SK-N-SH (cell line): Measurements from ENCODE around the gene WRNIP1. TPM values are rescaled to one million over a fixed set of nuclear protein-coding genes. Genes with fewer than 3 reads are reported as not detected.

Experiments used
- CTCF ChIA-PET: fragments of 300-600, 350-600 bp; formaldehyde crosslinking; extraction: SDS; loops from one replicate; lab custom pipeline; 2021; lab: Yijun Ruan, JAX
- POLR2A ChIA-PET: fragments of 350-600 bp; sonication (Branson Sonifier 250); formaldehyde crosslinking; extraction: SDS; loops from one replicate; lab custom pipeline; 2020; ENCODE audit warnings: antibody characterized with exemption, inconsistent platforms; lab: Yijun Ruan, JAX
- DNase-seq: peaks from one replicate; pipeline ENCODE4 v3.0.0; 2012
- H2AFZ ChIP-seq: fragments of 200-600 bp; sonication (generic); 2 replicates; pipeline ENCODE4 v1.8.1; 2016; ENCODE audit warnings: antibody characterized with exemption, mild to moderate bottlenecking, low read depth
- H3F3A ChIP-seq: fragments of 200-600 bp; sonication (generic); replicated peaks from 2 replicates; pipeline ENCODE3; 2016; ENCODE audit warnings: antibody characterized with exemption, mild to moderate bottlenecking; ENCODE audit not compliant: insufficient read depth
- H3K27ac ChIP-seq, 2 experiments: fragments of 200-500 bp in 1 of 2; fragments of 200-600 bp in 1 of 2; sonication (Bioruptor generic) in 1 of 2; sonication (generic), shearing (Covaris generic) in 1 of 2; 2 replicates each; pipeline versions ENCODE4 v1.5.1 to v1.6.1; 2014 to 2016; ENCODE audit warnings: low read depth in 2 of 2, inconsistent platforms in 1 of 2, low read length in 1 of 2, mild to moderate bottlenecking in 1 of 2, mixed read lengths in 1 of 2
- H3K27me3 ChIP-seq: fragments of 200-600 bp; sonication (generic), shearing (Covaris generic); 2 replicates; pipeline ENCODE4 v1.6.1; 2016; ENCODE audit warnings: mixed run types; ENCODE audit not compliant: insufficient read depth
- H3K36me3 ChIP-seq, 2 experiments: fragments of 200-500 bp in 1 of 2; fragments of 200-600 bp in 1 of 2; sonication (Bioruptor generic) in 1 of 2; sonication (generic) in 1 of 2; replicated peaks in 1 of 2; 2 replicates each; pipeline versions ENCODE3 to v1.5.1; 2014 to 2016; ENCODE audit warnings: low read length in 1 of 2, mild to moderate bottlenecking in 1 of 2; ENCODE audit not compliant: insufficient read depth in 2 of 2, control insufficient read depth in 1 of 2
- H3K4me1 ChIP-seq, 2 experiments: fragments of 200-500 bp in 1 of 2; fragments of 200-600 bp in 1 of 2; sonication (Bioruptor generic) in 1 of 2; sonication (generic), shearing (Covaris generic) in 1 of 2; 2 replicates each; pipeline versions ENCODE4 v1.5.1 to v1.6.1; 2014 to 2016; ENCODE audit warnings: low read depth in 1 of 2, low read length in 1 of 2, mixed run types in 1 of 2; ENCODE audit not compliant: insufficient read depth in 2 of 2, control insufficient read depth in 1 of 2
- H3K4me2 ChIP-seq: fragments of 200-600 bp; sonication (generic), shearing (Covaris generic); 2 replicates; pipeline ENCODE4 v1.6.1; 2017; ENCODE audit warnings: mixed run types
- H3K4me3 ChIP-seq, 2 experiments: fragments of 200-500 bp in 1 of 2; fragments of 200-600 bp in 1 of 2; sonication (Bioruptor generic) in 1 of 2; sonication (generic), shearing (Covaris generic) in 1 of 2; 2 replicates each; pipeline versions ENCODE4 v1.5.1 to v1.8.1; 2014 to 2016; ENCODE audit warnings: low read depth in 2 of 2, inconsistent platforms in 1 of 2, low read length in 1 of 2, mild to moderate bottlenecking in 1 of 2, mixed read lengths in 1 of 2, moderate library complexity in 1 of 2
- H3K79me2 ChIP-seq: fragments of 200-600 bp; sonication (generic); 2 replicates; pipeline ENCODE4 v1.8.1; 2017; ENCODE audit warnings: mild to moderate bottlenecking; ENCODE audit not compliant: insufficient read depth
- H3K9ac ChIP-seq: fragments of 200-600 bp; sonication (generic); 2 replicates; pipeline ENCODE4 v1.6.1; 2017; ENCODE audit warnings: mixed run types
- H3K9me2 ChIP-seq: fragments of 200-600 bp; sonication (generic); 2 replicates; pipeline ENCODE4 v1.6.1; 2017; ENCODE audit warnings: mixed run types
- H3K9me3 ChIP-seq: fragments of 200-600 bp; sonication (generic); 2 replicates; pipeline ENCODE4 v1.6.1; 2017; ENCODE audit warnings: mixed run types, mild to moderate bottlenecking, moderate library complexity
- H4K20me1 ChIP-seq: fragments of 200-600 bp; sonication (generic); 2 replicates; pipeline ENCODE4 v1.6.1; 2017; ENCODE audit warnings: mild to moderate bottlenecking, mixed run types; ENCODE audit not compliant: insufficient read depth
- CHD2 ChIP-seq: fragments of 150-350 bp; IDR thresholded peaks from 2 replicates; pipeline ENCODE4 v1.6.1; 2018; ENCODE audit warnings: low read length; ENCODE audit not compliant: partially characterized antibody
- CTCF ChIP-seq: fragments of 200-600 bp; sonication (generic); IDR thresholded peaks from 2 replicates; pipeline ENCODE4 v1.6.1; 2017; ENCODE audit warnings: antibody characterized with exemption, mild to moderate bottlenecking, moderate library complexity
- ELF1 ChIP-seq: IDR thresholded peaks from 2 replicates; pipeline ENCODE4 v1.4.0; 2012
- EZH2phosphoT487 ChIP-seq: fragments of 200-600 bp; sonication (generic); IDR thresholded peaks from 2 replicates; pipeline ENCODE4 v1.6.1; 2017; ENCODE audit warnings: low read depth, mixed run types, mild to moderate bottlenecking, antibody characterized with exemption, moderate library complexity, borderline replicate concordance
- FOXJ3 ChIP-seq: sonication (generic); formaldehyde crosslinking; IDR thresholded peaks from 2 replicates; pipeline ENCODE4 v1.5.1; 2020; ENCODE audit warnings: mild to moderate bottlenecking, missing genetic modification reagents
- JUND ChIP-seq: IDR thresholded peaks from 2 replicates; pipeline ENCODE4 v1.4.0; 2012
- MXI1 ChIP-seq: IDR thresholded peaks from 2 replicates; pipeline ENCODE4 v1.6.1; 2012; ENCODE audit warnings: mild to moderate bottlenecking, low read depth, low read length, improper control_type of control experiment
- NFIC ChIP-seq: IDR thresholded peaks from 2 replicates; pipeline ENCODE4 v1.4.0; 2012; ENCODE audit warnings: borderline replicate concordance
- NRF1 ChIP-seq: IDR thresholded peaks from 2 replicates; pipeline ENCODE4 v1.6.1; 2012; ENCODE audit warnings: low read depth, mild to moderate bottlenecking, low read length
- PBX3 ChIP-seq: IDR thresholded peaks from 2 replicates; pipeline ENCODE4; 2012
- RAD21 ChIP-seq: IDR thresholded peaks from 2 replicates; pipeline ENCODE4 v1.6.1; 2012; ENCODE audit warnings: mild to moderate bottlenecking, low read length
- RFX5 ChIP-seq: IDR thresholded peaks from 2 replicates; pipeline ENCODE4 v1.6.1; 2012; ENCODE audit warnings: mild to moderate bottlenecking, improper control_type of control experiment, low read length
- RXRA ChIP-seq: IDR thresholded peaks from 2 replicates; pipeline ENCODE4 v1.4.0; 2012; ENCODE audit warnings: low read depth, mild to moderate bottlenecking, borderline replicate concordance
- SIN3A ChIP-seq: IDR thresholded peaks from 2 replicates; pipeline ENCODE4 v1.6.1; 2012; ENCODE audit warnings: low read depth, mild to moderate bottlenecking, low read length, moderate library complexity, borderline replicate concordance
- SMC3 ChIP-seq: IDR thresholded peaks from 2 replicates; pipeline ENCODE4 v1.6.1; 2012; ENCODE audit warnings: low read depth, low read length, improper control_type of control experiment
- TCF12 ChIP-seq: IDR thresholded peaks from 2 replicates; pipeline ENCODE4 v1.4.0; 2012
- USF2 ChIP-seq: fragments of 150-350 bp; IDR thresholded peaks from 2 replicates; pipeline ENCODE4 v1.6.1; 2017; ENCODE audit warnings: antibody characterized with exemption, low read length, low read depth, borderline replicate concordance
- YY1 ChIP-seq: IDR thresholded peaks from 2 replicates; pipeline ENCODE4 v1.4.0; 2012; ENCODE audit warnings: low read depth, mild to moderate bottlenecking
- WGBS: methylation state at CpG from one replicate; pipeline ENCODE4 v1.1.6; 2017; ENCODE audit warnings: low lambda C conversion rate; 5-methylcytosine and 5-hydroxymethylcytosine counted together
- polyA plus RNA-seq, 3 experiments: library from polyadenylated mRNA; depleted of rRNA; stranded (reverse); fragments of >200 nt; gene quantifications; 2 replicates each; pipeline ENCODE4 v1.2.3, GENCODE V29; 2012

WRNIP1 gene
- polyA plus RNA-seq, 1 of the 3 experiments (the other 2 are of a cell fraction) = 47.5 TPM

GRCh38 chr6:2743280-2744208 is 21.6 kb upstream of the WRNIP1 start:
- H3K27ac ChIP-seq = no peak overlapping the region
- no peak for DNase-seq
- no peak overlapping the region for H3K4me3 ChIP-seq

GRCh38 chr6:2744209-2744771 is 20.9 kb upstream of the WRNIP1 start:
- H3K9ac ChIP-seq = no peak overlapping the region
- no peaks in the 10 kb centered on the region for H3K9me2 ChIP-seq
- WGBS = 77% methylated on average over 9 of the region's 9 CpGs
- H4K20me1 ChIP-seq = no peaks in the 10 kb centered on the region
- no peaks in the 10 kb centered on the region for H3F3A ChIP-seq
- no peak overlapping the region for H3K4me3 ChIP-seq
- no peak for TF ChIP-seq ELF1
- TF ChIP-seq TCF12 = no peak
- no peak for TF ChIP-seq YY1
- no peak for TF ChIP-seq FOXJ3
- no peak for TF ChIP-seq USF2
- TF ChIP-seq RAD21 = peak; percentile 54
- no peak for TF ChIP-seq RFX5
- no peak for TF ChIP-seq RXRA
- TF ChIP-seq SMC3 = peak; percentile 46
- TF ChIP-seq CTCF = peak; percentile 48
- TF ChIP-seq NFIC = no peak
- H3K27ac ChIP-seq = no peak overlapping the region
- no peaks in the 10 kb centered on the region for H3K27me3 ChIP-seq
- POLR2A ChIA-PET = no interaction called here
- peak; percentile 31 for DNase-seq
- H2AFZ ChIP-seq = no peak overlapping the region
- no peak overlapping the region for H3K4me2 ChIP-seq
- no peaks in the 10 kb centered on the region for H3K79me2 ChIP-seq
- peaks cover 0 to 10% of the 10 kb centered on the region in 2 experiments; a peak in 3 of 4 replicates for H3K4me1 ChIP-seq
- H3K36me3 ChIP-seq = no peaks in the 10 kb centered on the region
- no peaks in the 10 kb centered on the region for H3K9me3 ChIP-seq
- CTCF ChIA-PET = interaction anchor here (0.5 to 11.8 kb wide), 4 partner anchors 7 to 1148 kb away, joined by 3 to 176 read pairs (median 6); partner anchors contain the start of gene WRNIP1

More at GRCh38 chr6:2743280-2744208, 21.6 kb upstream of the WRNIP1 start:
- no peak overlapping the region for H2AFZ ChIP-seq
- H4K20me1 ChIP-seq = no peaks in the 10 kb centered on the region
- WGBS = 74% methylated on average over 14 of the region's 17 CpGs
- no peaks in the 10 kb centered on the region for H3K79me2 ChIP-seq
- H3K4me2 ChIP-seq = no peak overlapping the region
- ChIA-PET CTCF (interaction anchor here (0.5 to 11.8 kb wide), 4 partner anchors 7 to 1147 kb away, joined by 3 to 176 read pairs (median 6); partner anchors contain the start of gene WRNIP1), POLR2A (no interaction called here)
- H3F3A ChIP-seq = no peaks in the 10 kb centered on the region
- no peaks in the 10 kb centered on the region for H3K9me2 ChIP-seq
- no peaks in the 10 kb centered on the region for H3K36me3 ChIP-seq
- H3K9ac ChIP-seq = no peak overlapping the region
- no peaks in the 10 kb centered on the region for H3K9me3 ChIP-seq
- H3K27me3 ChIP-seq = no peaks in the 10 kb centered on the region
- H3K4me1 ChIP-seq = peaks cover 0 to 9% of the 10 kb centered on the region in 2 experiments; a peak in 3 of 4 replicates
- TF ChIP-seq SIN3A (no peak), PBX3 (no peak), EZH2phosphoT487 (no peak), MXI1 (no peak), CHD2 (no peak), YY1 (no peak), JUND (no peak), NRF1 (no peak)
- TF ChIP-seq, all 33 proteins: peak for 0
